VCaP (cell line): ENCODE data around the gene PIAS4.

Source experiments
- H3K27ac ChIP-seq: fragments of 450-650 bp; 2 replicates; pipeline ENCODE4 v1.5.1; 2017
- CTCF ChIP-seq: fragments of 450-650 bp; conservative IDR thresholded peaks from 2 replicates; pipeline ENCODE4 v1.5.1; 2017; ENCODE audit warnings: mild to moderate bottlenecking, moderate library complexity

Gene PIAS4

GRCh38 chr19:4036576-4037300, 29.2 kb downstream of the PIAS4 start:
- no peak overlapping the region for H3K27ac ChIP-seq
- no peak for TF ChIP-seq CTCF

- TF ChIP-seq CTCF = no peak
- H3K27ac ChIP-seq = no peak overlapping the region
These were observed 29.9 kb downstream of the PIAS4 start for GRCh38 chr19:4037301-4037949.

GRCh38 chr19:4038057-4038456, 30.5 kb downstream of the PIAS4 start:
- TF ChIP-seq CTCF = no peak
- H3K27ac ChIP-seq = no peak overlapping the region

GRCh38 chr19:4038661-4039423, 31.3 kb downstream of the PIAS4 start:
- TF ChIP-seq CTCF = no peak
- peak overlapping the region; percentile 31 for H3K27ac ChIP-seq

GRCh38 chr19:4042064-4042730, 34.7 kb downstream of the PIAS4 start:
- TF ChIP-seq CTCF = no peak
- peak overlapping the region; percentile 73 for H3K27ac ChIP-seq

GRCh38 chr19:4042731-4043082, 35.2 kb downstream of the PIAS4 start:
- TF ChIP-seq CTCF = no peak
- peak overlapping the region; percentile 73 for H3K27ac ChIP-seq

GRCh38 chr19:4043401-4043800, 35.9 kb downstream of the PIAS4 start:
- no peak for TF ChIP-seq CTCF
- H3K27ac ChIP-seq = peak overlapping the region; percentile 73
